ENCODE data around the gene MACO1. TPM values are rescaled to one million over a fixed set of nuclear protein-coding genes. Genes with fewer than 3 reads are reported as not detected.
A peak's percentile ranks its signal among the peaks of the same experiment; 100 is the strongest.

MACO1 gene
- total and polyA plus RNA-seq, 4 donors: 5.0 to 19.7 (median 13.6) TPM

DNA sequence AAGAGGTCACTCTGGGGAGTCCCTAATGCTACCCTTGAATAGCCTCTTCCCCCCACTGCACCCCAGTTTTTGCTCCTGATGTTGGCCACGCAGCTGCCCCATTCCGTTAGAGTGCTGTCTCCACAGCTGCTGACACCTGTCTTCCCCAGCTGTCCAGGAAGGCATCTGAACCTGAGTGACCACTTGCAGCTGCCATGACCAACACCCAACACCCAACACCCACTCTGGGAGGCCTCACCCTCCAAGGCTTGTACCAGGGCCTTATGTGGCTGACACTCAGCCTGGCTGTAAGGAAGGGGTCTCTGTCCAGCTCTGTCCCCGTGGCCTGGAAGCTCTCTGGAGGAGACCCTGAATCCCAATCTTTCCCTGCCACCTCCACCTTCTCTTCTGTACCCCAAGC is 86.0 kb downstream of the MACO1 start:
- intact Hi-C loops (cut with DNase I): no loop called here
- H3K36me3 ChIP-seq (ENCODE audit: control insufficient read depth in 1 of 2, insufficient read depth in 2 of 2, low read length in 1 of 2): no peaks in the 10 kb centered on the region
- H3K9me3 ChIP-seq (ENCODE audit: control insufficient read depth, low read length): no peaks in the 10 kb centered on the region
- ATAC-seq (ENCODE audit: low FRiP score) (no peak), DNase-seq (peak in 1 of 2 donors; percentile 55)
- 97 to 100% methylated on average over 3 of the region's 3 CpGs for WGBS, 2 donors
- H3K27ac ChIP-seq (ENCODE audit: low read depth in 1 of 2, low read length in 2 of 2): no peak overlapping the region
- no peaks in the 10 kb centered on the region for H3K4me1 ChIP-seq (ENCODE audit: control insufficient read depth in 1 of 2, insufficient read depth in 2 of 2, low read length in 2 of 2)
- H3K4me3 ChIP-seq (ENCODE audit: low read length in 2 of 2): no peak overlapping the region
- H3K27me3 ChIP-seq (ENCODE audit: control insufficient read depth in 1 of 2, insufficient read depth in 2 of 2, low read length in 1 of 2): no peaks in the 10 kb centered on the region

DNA sequence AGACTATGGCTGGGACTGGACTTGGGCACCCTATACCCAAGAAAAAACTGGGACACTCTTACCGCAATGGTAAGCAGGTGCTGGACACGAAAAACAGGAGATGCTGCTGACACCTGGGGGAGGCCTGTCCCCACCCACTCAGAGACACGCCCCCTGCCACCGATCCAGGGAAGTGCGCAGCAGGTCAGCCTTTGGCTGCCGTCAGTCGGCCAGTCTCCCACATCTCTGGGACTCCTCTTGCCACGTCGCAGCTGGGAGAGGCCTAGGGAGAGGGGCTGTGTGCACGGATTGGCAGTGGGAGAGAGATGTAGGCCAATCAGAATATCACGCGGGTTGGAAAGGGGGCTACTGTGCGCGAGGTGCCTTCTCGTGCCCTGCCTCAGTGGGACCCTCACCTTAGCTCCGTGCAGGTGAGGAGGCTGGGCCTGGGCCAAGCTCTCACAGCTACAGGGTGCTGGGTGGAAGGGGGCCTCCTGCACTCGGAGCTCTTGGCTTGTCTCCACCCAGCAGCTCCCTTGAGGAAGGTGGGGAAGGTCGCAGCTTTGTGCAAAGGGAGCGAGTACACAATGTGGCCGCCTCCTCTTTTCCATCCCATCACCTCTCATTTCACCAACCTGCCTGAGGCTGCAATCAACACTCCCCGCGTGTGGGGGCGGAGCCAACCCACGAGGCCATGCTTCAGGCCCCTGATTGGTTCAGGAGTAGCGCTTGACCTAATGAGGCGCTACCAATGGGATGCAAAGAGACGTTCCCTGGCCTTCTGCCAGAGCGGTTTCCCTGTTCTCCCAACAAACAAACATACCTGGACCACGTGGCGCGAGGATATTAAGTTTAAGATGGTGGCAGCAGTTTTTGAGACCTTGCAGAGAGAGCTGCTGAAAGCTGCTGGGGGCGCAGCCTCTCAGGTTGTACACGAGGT is 87.0 kb downstream of the MACO1 start:
- peak in 1 of 2 donors; percentile 61 for DNase-seq
- no peak for ATAC-seq (ENCODE audit: low FRiP score)
- no peak overlapping the region for H3K27ac ChIP-seq (ENCODE audit: low read depth in 1 of 2, low read length in 2 of 2)
- intact Hi-C loops (cut with DNase I): no loop called here
- no peaks in the 10 kb centered on the region for H3K27me3 ChIP-seq (ENCODE audit: control insufficient read depth in 1 of 2, insufficient read depth in 2 of 2, low read length in 1 of 2)
- H3K9me3 ChIP-seq (ENCODE audit: control insufficient read depth, low read length): no peaks in the 10 kb centered on the region
- H3K4me3 ChIP-seq (ENCODE audit: low read length in 2 of 2): no peak overlapping the region
- no peaks in the 10 kb centered on the region for H3K4me1 ChIP-seq (ENCODE audit: control insufficient read depth in 1 of 2, insufficient read depth in 2 of 2, low read length in 2 of 2)
- 71 to 78% methylated on average over 33 of the region's 33 CpGs for WGBS, 2 donors
- H3K36me3 ChIP-seq (ENCODE audit: control insufficient read depth in 1 of 2, insufficient read depth in 2 of 2, low read length in 1 of 2): no peaks in the 10 kb centered on the region

GRCh38 chr1:25519624-25520023 is 88.9 kb downstream of the MACO1 start:
- H3K4me1 ChIP-seq (ENCODE audit: control insufficient read depth in 1 of 2, insufficient read depth in 2 of 2, low read length in 2 of 2): no peaks in the 10 kb centered on the region
- no peak overlapping the region for H3K4me3 ChIP-seq (ENCODE audit: low read length in 2 of 2)
- H3K36me3 ChIP-seq (ENCODE audit: control insufficient read depth in 1 of 2, insufficient read depth in 2 of 2, low read length in 1 of 2): no peaks in the 10 kb centered on the region
- intact Hi-C loops (cut with DNase I): loop anchor here (2.0 to 5.0 kb wide), 2 partner anchors 117 kb away; no protein-coding TSS in a partner anchor
- H3K27ac ChIP-seq (ENCODE audit: low read depth in 1 of 2, low read length in 2 of 2): no peak overlapping the region
- no peaks in the 10 kb centered on the region for H3K27me3 ChIP-seq (ENCODE audit: control insufficient read depth in 1 of 2, insufficient read depth in 2 of 2, low read length in 1 of 2)
- WGBS, 2 donors: 88 to 90% methylated on average over 5 of the region's 5 CpGs
- peak in 1 of 2 donors; percentile 9 for DNase-seq
- ATAC-seq (ENCODE audit: low FRiP score): no peak
- H3K9me3 ChIP-seq (ENCODE audit: control insufficient read depth, low read length): no peaks in the 10 kb centered on the region

GRCh38 chr1:25520446-25521061 is 89.9 kb downstream of the MACO1 start:
- Histone ChIP-seq H3K27me3 (ENCODE audit: control insufficient read depth in 1 of 2, insufficient read depth in 2 of 2, low read length in 1 of 2) (no peaks in the 10 kb centered on the region), H3K4me3 (ENCODE audit: low read length in 2 of 2) (no peak overlapping the region), H3K27ac (ENCODE audit: low read depth in 1 of 2, low read length in 2 of 2) (no peak overlapping the region), H3K36me3 (ENCODE audit: control insufficient read depth in 1 of 2, insufficient read depth in 2 of 2, low read length in 1 of 2) (no peaks in the 10 kb centered on the region), H3K9me3 (ENCODE audit: control insufficient read depth, low read length) (no peaks in the 10 kb centered on the region), H3K4me1 (ENCODE audit: control insufficient read depth in 1 of 2, insufficient read depth in 2 of 2, low read length in 2 of 2) (no peaks in the 10 kb centered on the region)
- ATAC-seq (ENCODE audit: low FRiP score) (peak; percentile 72), DNase-seq (peak; percentile 73 to 87)
- intact Hi-C loops (cut with DNase I): loop anchor here (2.0 to 5.0 kb wide), 2 partner anchors 118 kb away; no protein-coding TSS in a partner anchor
- WGBS, 2 donors: 8 to 17% methylated on average over 4 of the region's 4 CpGs

- H3K4me3 ChIP-seq (ENCODE audit: low read length in 2 of 2): no peak overlapping the region
- ATAC-seq (ENCODE audit: low FRiP score): no peak
- intact Hi-C loops (cut with DNase I): loop anchor here in 1 of 2 donors (5.0 kb wide), 1 partner anchor 120 kb away; no protein-coding TSS in a partner anchor
- H3K36me3 ChIP-seq (ENCODE audit: control insufficient read depth in 1 of 2, insufficient read depth in 2 of 2, low read length in 1 of 2): no peaks in the 10 kb centered on the region
- no peaks in the 10 kb centered on the region for H3K9me3 ChIP-seq (ENCODE audit: control insufficient read depth, low read length)
- no peaks in the 10 kb centered on the region for H3K4me1 ChIP-seq (ENCODE audit: control insufficient read depth in 1 of 2, insufficient read depth in 2 of 2, low read length in 2 of 2)
- H3K27me3 ChIP-seq (ENCODE audit: control insufficient read depth in 1 of 2, insufficient read depth in 2 of 2, low read length in 1 of 2): no peaks in the 10 kb centered on the region
- DNase-seq: peak in 1 of 2 donors; percentile 31
- no peak overlapping the region for H3K27ac ChIP-seq (ENCODE audit: low read depth in 1 of 2, low read length in 2 of 2)
- 78 to 82% methylated on average over 5 of the region's 5 CpGs for WGBS, 2 donors
Measured at GRCh38 chr1:25522031-25522655, 91.4 kb downstream of the MACO1 start.

DNA sequence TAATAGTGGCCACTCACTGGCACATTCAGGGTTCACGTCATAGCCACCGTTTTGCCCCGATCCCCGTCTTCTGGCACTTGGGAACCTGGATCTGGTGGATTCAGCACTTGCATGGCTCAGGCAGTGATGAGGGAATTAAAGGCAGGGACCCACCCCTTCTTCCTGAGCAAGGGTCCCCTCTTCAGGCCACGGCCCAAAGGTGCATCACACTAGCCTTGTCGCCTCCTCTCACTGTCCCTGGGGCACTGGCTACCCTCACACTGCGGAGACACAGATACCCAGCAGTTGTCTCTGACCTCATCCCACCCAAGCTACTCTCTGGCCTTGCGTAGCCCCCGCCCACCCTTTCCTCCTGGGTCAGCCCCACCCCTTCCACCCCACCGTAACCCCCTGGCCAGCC is 92.8 kb downstream of the MACO1 start:
- Histone ChIP-seq H3K4me3 (ENCODE audit: low read length in 2 of 2) (no peak overlapping the region), H3K4me1 (ENCODE audit: control insufficient read depth in 1 of 2, insufficient read depth in 2 of 2, low read length in 2 of 2) (no peaks in the 10 kb centered on the region), H3K27ac (ENCODE audit: low read depth in 1 of 2, low read length in 2 of 2) (no peak overlapping the region), H3K36me3 (ENCODE audit: control insufficient read depth in 1 of 2, insufficient read depth in 2 of 2, low read length in 1 of 2) (no peaks in the 10 kb centered on the region), H3K9me3 (ENCODE audit: control insufficient read depth, low read length) (no peaks in the 10 kb centered on the region), H3K27me3 (ENCODE audit: control insufficient read depth in 1 of 2, insufficient read depth in 2 of 2, low read length in 1 of 2) (no peaks in the 10 kb centered on the region)
- intact Hi-C loops (cut with DNase I): loop anchor here in 1 of 2 donors (5.0 kb wide), 1 partner anchor 121 kb away; no protein-coding TSS in a partner anchor
- ATAC-seq (ENCODE audit: low FRiP score) (no peak), DNase-seq (no peak)
- WGBS, 2 donors: 67 to 84% methylated on average over 10 of the region's 10 CpGs

DNA sequence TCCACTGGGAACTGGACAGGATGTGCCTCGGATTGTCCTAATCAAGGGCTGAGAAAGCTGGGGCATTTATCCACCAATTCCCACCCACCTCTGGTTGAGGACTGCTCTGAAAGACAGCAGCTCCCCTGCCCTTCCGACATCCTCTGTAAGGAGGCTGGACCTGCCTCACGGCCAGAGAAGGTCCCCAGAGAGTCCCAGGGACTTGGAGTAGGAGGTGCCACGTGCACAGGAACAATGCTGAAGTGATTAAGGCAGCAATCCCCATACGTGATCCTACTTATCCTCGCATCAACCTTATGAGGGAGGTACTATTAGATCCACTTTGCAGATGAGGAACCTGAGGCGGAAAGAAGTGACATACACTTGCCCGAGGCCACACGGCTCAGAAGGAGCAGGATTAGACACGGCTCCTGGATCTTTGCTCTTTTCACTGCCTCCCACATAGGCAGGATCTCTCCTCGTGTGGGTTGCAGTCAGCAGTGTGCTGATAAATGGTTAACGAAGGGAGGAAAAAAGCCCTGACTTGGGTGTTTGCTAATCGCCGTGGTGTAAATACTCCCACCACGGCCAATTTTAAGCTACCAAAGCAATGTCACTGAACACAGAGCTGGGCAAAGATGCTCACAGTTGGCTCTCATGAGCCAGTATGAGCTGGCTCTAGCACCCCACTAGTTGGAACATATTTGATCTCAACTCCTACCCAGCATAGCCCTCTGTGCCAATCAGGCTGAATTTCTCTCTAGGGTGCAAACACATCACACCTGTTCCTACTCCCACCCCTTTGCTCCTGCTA is 94.1 kb downstream of the MACO1 start:
- H3K27ac ChIP-seq (ENCODE audit: low read depth in 1 of 2, low read length in 2 of 2): no peak overlapping the region
- DNase-seq (no peak), ATAC-seq (ENCODE audit: low FRiP score) (no peak)
- H3K36me3 ChIP-seq (ENCODE audit: control insufficient read depth in 1 of 2, insufficient read depth in 2 of 2, low read length in 1 of 2): no peaks in the 10 kb centered on the region
- H3K27me3 ChIP-seq (ENCODE audit: control insufficient read depth in 1 of 2, insufficient read depth in 2 of 2, low read length in 1 of 2): no peaks in the 10 kb centered on the region
- intact Hi-C loops (cut with DNase I): loop anchor here in 1 of 2 donors (5.0 kb wide), 1 partner anchor 122 kb away; no protein-coding TSS in a partner anchor
- no peaks in the 10 kb centered on the region for H3K4me1 ChIP-seq (ENCODE audit: control insufficient read depth in 1 of 2, insufficient read depth in 2 of 2, low read length in 2 of 2)
- no peak overlapping the region for H3K4me3 ChIP-seq (ENCODE audit: low read length in 2 of 2)
- no peaks in the 10 kb centered on the region for H3K9me3 ChIP-seq (ENCODE audit: control insufficient read depth, low read length)
- WGBS, 2 donors: 66 to 69% methylated on average over 15 of the region's 15 CpGs

- 95 to 96% methylated on average over 4 of the region's 4 CpGs for WGBS, 2 donors
- Histone ChIP-seq H3K27me3 (ENCODE audit: control insufficient read depth in 1 of 2, insufficient read depth in 2 of 2, low read length in 1 of 2) (no peaks in the 10 kb centered on the region), H3K27ac (ENCODE audit: low read depth in 1 of 2, low read length in 2 of 2) (no peak overlapping the region), H3K4me1 (ENCODE audit: control insufficient read depth in 1 of 2, insufficient read depth in 2 of 2, low read length in 2 of 2) (no peaks in the 10 kb centered on the region), H3K9me3 (ENCODE audit: control insufficient read depth, low read length) (no peaks in the 10 kb centered on the region), H3K36me3 (ENCODE audit: control insufficient read depth in 1 of 2, insufficient read depth in 2 of 2, low read length in 1 of 2) (no peaks in the 10 kb centered on the region), H3K4me3 (ENCODE audit: low read length in 2 of 2) (no peak overlapping the region)
- ATAC-seq (ENCODE audit: low FRiP score) (no peak), DNase-seq (no peak)
- intact Hi-C loops (cut with DNase I): no loop called here
Measured at GRCh38 chr1:25525361-25525688, 94.6 kb downstream of the MACO1 start.

All from aorta (tissue), 5 donors.